ENCODE results near the gene SSR2.
A peak's percentile ranks its signal among the peaks of the same experiment; 100 is the strongest.
"Not testable (repeated sequence)": the region's sequence is repeated elsewhere in the genome, so short reads cannot be mapped to it uniquely, and the experiment has no call there.

The SSR2 gene

GRCh38 chr1:156054500-156055280, 33.9 kb upstream of the SSR2 start, which contains the start of gene LAMTOR2:
Gene LAMTOR2 (plus strand): TSS chr1:156054782. CDS start chr1:156054890, 108 bp downstream.
- Mint-ChIP-seq H3K27me3 (ENCODE audit: low read depth) (no peaks in the 10 kb centered on the region), H3K9me3 (no peaks in the 10 kb centered on the region), H3K4me1 (ENCODE audit: low read depth) (peaks cover 23% of the 10 kb centered on the region), H3K4me3 (peak within 1 kb of the TSS; percentile 98), H3K36me3 (ENCODE audit: low read depth) (peaks cover 7% of the 10 kb centered on the region), H3K27ac (peak within 1 kb of the TSS; percentile 89)
- peak; percentile 97 for DNase-seq (ENCODE audit: low spot score)

DNA sequence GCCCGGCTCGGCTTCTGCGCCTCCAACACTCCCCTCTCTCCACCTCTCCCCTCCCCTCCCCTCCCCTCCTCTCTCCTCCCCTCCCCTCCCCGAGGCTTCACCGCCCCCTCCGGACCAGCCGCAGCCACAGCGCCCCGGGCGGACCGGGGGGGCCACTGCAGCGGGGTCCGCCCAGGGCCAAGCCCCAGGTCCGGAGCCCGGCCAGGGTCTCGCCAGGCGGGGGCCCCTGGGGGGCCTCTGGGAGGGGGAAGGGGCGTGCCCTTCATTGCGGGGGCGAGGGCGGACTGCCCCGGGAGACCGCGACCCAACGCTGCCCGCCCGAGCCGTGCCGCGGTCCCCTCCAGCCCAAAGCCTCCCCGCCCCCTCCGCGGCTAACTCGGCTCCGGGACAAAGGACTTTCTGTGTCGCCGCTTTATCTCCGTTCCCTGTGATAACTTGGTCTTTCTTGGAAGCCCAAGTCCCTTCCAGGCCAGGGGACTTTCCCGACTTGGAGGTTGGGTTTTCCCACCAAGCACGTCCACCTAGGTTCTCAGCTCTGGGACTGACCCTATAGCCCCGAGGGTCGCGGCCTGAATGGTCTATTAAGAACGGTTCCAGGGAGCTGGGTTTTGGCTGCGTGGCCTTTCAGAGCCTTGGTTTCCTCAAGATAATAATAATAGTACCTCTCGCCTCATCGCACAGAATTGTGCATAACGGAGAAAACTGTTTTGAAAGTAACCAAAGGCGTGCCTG, 33.2 kb upstream of the SSR2 start, which contains the start of gene UBQLN4:
TSS of gene UBQLN4 (minus strand) at position 31 of the 732 bp plus-strand sequence. CDS start 97 bp downstream, outside the sequence.
- Mint-ChIP-seq H3K9me3 (no peaks in the 10 kb centered on the region), H3K4me1 (ENCODE audit: low read depth) (peaks cover 23% of the 10 kb centered on the region), H3K36me3 (ENCODE audit: low read depth) (peaks cover 11% of the 10 kb centered on the region), H3K4me3 (peak within 1 kb of the TSS; percentile 98), H3K27me3 (ENCODE audit: low read depth) (no peaks in the 10 kb centered on the region), H3K27ac (peak within 1 kb of the TSS; percentile 91)
- DNase-seq (ENCODE audit: low spot score) = peak; percentile 86

DNA sequence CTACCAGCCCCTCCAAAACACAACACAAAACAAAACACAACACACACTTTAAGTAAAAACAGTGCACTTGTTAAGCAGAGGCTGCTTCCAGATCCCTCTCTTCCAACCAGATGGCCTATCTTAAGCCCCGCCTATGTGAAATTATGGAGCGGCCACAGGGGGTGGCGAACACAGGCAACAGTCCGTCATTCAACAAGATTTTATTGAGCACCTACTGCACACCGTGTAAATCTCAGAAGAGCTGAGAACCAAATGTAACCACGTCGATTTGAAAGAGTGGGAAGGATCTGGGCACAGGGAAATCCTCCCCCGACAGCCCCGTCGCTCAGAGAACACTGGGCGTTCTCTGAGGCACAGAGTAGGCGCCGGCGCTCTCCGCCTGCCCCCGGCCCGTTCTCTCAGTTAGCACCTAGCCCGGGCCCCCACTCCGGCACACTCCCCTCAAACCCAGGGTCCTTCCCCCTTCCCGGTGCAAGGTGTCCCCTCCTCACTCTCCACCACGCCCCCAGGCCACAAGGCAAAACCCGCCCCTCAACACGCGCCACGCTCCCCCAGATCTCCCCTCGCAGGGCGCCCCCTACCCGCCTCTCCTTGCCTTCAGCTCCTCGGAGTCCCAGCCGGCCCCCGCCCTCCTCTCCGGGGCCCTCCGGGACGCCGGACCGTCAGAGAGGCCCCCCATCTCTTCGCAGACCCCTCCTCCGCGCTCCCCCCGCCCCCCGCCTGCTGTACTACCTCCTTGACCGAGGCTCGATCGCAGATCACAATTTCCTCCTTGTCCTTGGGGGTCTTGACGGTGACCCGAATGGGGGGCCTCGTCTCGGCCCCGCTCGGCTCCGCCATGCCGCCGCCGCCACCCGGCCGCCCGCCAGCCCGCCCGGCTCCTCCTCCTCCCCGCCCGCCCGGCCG, 32.4 kb upstream of the SSR2 start:
- no peaks in the 10 kb centered on the region for H3K27me3 Mint-ChIP-seq (ENCODE audit: low read depth)
- H3K9me3 Mint-ChIP-seq = no peaks in the 10 kb centered on the region
- peak; percentile 64 for DNase-seq (ENCODE audit: low spot score)
- peak overlapping the region; percentile 91 for H3K27ac Mint-ChIP-seq
- H3K4me3 Mint-ChIP-seq = peak overlapping the region; percentile 98
- peaks cover 16% of the 10 kb centered on the region for H3K36me3 Mint-ChIP-seq (ENCODE audit: low read depth)
- peaks cover 23% of the 10 kb centered on the region for H3K4me1 Mint-ChIP-seq (ENCODE audit: low read depth)

GRCh38 chr1:156051011-156051725, 30.4 kb upstream of the SSR2 start:
- no peak overlapping the region for H3K27ac Mint-ChIP-seq
- no peak for DNase-seq (ENCODE audit: low spot score)
- no peaks in the 10 kb centered on the region for H3K27me3 Mint-ChIP-seq (ENCODE audit: low read depth)
- peaks cover 18% of the 10 kb centered on the region for H3K4me1 Mint-ChIP-seq (ENCODE audit: low read depth)
- no peaks in the 10 kb centered on the region for H3K9me3 Mint-ChIP-seq
- peaks cover 14% of the 10 kb centered on the region for H3K36me3 Mint-ChIP-seq (ENCODE audit: low read depth)
- no peak overlapping the region for H3K4me3 Mint-ChIP-seq

- Mint-ChIP-seq H3K4me1 (ENCODE audit: low read depth) (peaks cover 15% of the 10 kb centered on the region), H3K4me3 (no peak overlapping the region), H3K9me3 (no peaks in the 10 kb centered on the region), H3K27me3 (ENCODE audit: low read depth) (no peaks in the 10 kb centered on the region), H3K27ac (no peak overlapping the region), H3K36me3 (ENCODE audit: low read depth) (peaks cover 16% of the 10 kb centered on the region)
- DNase-seq (ENCODE audit: low spot score) = no peak
These were observed 29.6 kb upstream of the SSR2 start for GRCh38 chr1:156050376-156050775.

DNA sequence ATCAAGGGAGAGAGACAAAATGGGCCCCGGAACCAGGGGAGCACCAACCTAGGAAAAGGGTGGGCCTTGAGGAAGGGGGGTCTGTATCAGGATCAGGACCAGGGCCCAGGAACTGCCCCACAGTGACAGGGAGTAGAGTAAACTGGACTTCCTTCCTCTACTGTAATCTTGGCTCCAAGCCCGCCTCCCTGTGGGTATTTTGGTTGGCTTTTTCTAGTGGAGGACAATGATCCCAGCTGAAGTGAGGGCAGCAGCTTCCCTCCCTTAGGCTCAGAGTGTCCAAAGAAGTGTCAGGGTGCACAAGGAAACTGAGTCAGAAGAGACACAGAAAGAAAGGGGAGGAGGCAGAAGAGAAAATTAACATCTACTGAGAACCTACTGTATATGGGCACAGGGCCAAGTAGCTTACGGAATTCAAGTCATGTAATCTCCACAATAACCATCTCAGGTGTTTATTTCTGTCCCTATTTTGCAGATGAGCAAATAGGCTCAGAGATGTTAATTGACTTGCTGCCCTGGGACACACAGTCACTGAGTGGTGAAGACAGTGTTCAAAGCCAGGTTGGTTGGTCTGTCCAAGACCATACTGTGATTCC, 28.0 kb upstream of the SSR2 start:
- no peak overlapping the region for H3K27ac Mint-ChIP-seq
- peaks cover 18% of the 10 kb centered on the region for H3K36me3 Mint-ChIP-seq (ENCODE audit: low read depth)
- DNase-seq (ENCODE audit: low spot score) = no peak

GRCh38 chr1:156045076-156045475, 24.3 kb upstream of the SSR2 start:
- Mint-ChIP-seq H3K4me3 (peak overlapping the region; percentile 39), H3K36me3 (ENCODE audit: low read depth) (peaks cover 24% of the 10 kb centered on the region), H3K4me1 (ENCODE audit: low read depth) (peaks cover 12% of the 10 kb centered on the region), H3K9me3 (no peaks in the 10 kb centered on the region), H3K27me3 (ENCODE audit: low read depth) (no peaks in the 10 kb centered on the region), H3K27ac (peak overlapping the region; percentile 32)
- peak; percentile 41 for DNase-seq (ENCODE audit: low spot score)

More for the DNA sequence above, 28.0 kb upstream of the SSR2 start:
- H3K27me3 Mint-ChIP-seq (ENCODE audit: low read depth) = no peaks in the 10 kb centered on the region
- H3K4me3 Mint-ChIP-seq = no peak overlapping the region
- peaks cover 23% of the 10 kb centered on the region for H3K4me1 Mint-ChIP-seq (ENCODE audit: low read depth)
- H3K9me3 Mint-ChIP-seq = no peaks in the 10 kb centered on the region

DNA sequence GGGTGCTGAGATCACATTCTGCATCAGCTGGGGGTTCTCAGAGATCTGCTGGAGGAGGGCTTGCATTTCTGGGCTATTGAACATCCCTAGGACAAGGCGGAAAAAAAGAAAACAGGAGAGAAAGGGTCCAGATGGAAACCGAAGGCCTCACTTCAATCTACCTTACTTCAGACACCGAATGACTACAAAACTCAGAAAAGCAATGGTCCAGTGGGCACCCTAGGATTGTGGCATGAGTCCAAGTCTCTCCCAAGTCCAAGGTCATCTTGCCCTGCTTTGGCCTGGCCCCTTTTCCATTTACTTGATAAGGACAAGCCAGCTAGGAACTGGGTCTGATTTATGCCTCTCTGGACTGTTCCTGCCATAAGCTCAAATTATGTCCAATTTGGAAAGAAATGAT, 22.1 kb upstream of the SSR2 start:
- Mint-ChIP-seq H3K4me1 (ENCODE audit: low read depth) (peaks cover 12% of the 10 kb centered on the region), H3K27ac (no peak overlapping the region), H3K4me3 (no peak overlapping the region), H3K36me3 (ENCODE audit: low read depth) (peaks cover 10% of the 10 kb centered on the region), H3K27me3 (ENCODE audit: low read depth) (no peaks in the 10 kb centered on the region), H3K9me3 (no peaks in the 10 kb centered on the region)
- no peak for DNase-seq (ENCODE audit: low spot score)

DNA sequence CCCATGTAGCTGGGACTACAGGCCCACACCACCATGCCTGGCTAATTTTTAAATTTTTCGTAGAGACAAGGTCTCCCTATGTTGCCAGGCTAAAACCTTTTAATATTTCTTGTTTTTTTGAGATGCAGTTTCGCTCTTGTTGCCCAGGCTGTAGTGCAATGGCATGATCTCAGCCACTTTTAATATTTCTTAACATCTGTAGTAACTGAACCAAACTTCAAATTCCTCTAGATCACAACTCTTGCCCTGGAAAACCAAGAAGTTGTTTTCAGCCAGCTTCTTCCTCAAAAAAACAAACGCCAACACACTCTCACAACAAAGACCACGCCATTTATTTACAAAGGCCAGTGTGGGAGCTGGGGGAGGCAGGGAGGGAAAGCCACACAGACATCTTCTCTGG, 14.2 kb upstream of the SSR2 start:
- not testable (repeated sequence) for H3K9me3 Mint-ChIP-seq; H3K36me3 Mint-ChIP-seq (ENCODE audit: low read depth); H3K4me3 Mint-ChIP-seq; H3K4me1 Mint-ChIP-seq (ENCODE audit: low read depth); H3K27me3 Mint-ChIP-seq (ENCODE audit: low read depth); DNase-seq (ENCODE audit: low spot score); H3K27ac Mint-ChIP-seq

- Mint-ChIP-seq H3K4me1 (ENCODE audit: low read depth) (peaks cover 3% of the 10 kb centered on the region), H3K27ac (no peak overlapping the region), H3K27me3 (ENCODE audit: low read depth) (no peaks in the 10 kb centered on the region), H3K9me3 (no peaks in the 10 kb centered on the region), H3K4me3 (no peak overlapping the region), H3K36me3 (ENCODE audit: low read depth) (peaks cover 5% of the 10 kb centered on the region)
- DNase-seq (ENCODE audit: low spot score) = no peak
These were observed 12.3 kb upstream of the SSR2 start for GRCh38 chr1:156033011-156033410.

GRCh38 chr1:156026588-156026987, 5.8 kb upstream of the SSR2 start:
- Mint-ChIP-seq H3K36me3 (ENCODE audit: low read depth) (no peaks in the 10 kb centered on the region), H3K27ac (no peak overlapping the region), H3K4me3 (no peak overlapping the region), H3K27me3 (ENCODE audit: low read depth) (peaks cover 4% of the 10 kb centered on the region), H3K9me3 (no peaks in the 10 kb centered on the region), H3K4me1 (ENCODE audit: low read depth) (peaks cover 7% of the 10 kb centered on the region)
- no peak for DNase-seq (ENCODE audit: low spot score)

- H3K27me3 Mint-ChIP-seq (ENCODE audit: low read depth) = peaks cover 4% of the 10 kb centered on the region
- H3K4me1 Mint-ChIP-seq (ENCODE audit: low read depth) = peaks cover 10% of the 10 kb centered on the region
- no peaks in the 10 kb centered on the region for H3K36me3 Mint-ChIP-seq (ENCODE audit: low read depth)
- H3K27ac Mint-ChIP-seq = no peak overlapping the region
- H3K4me3 Mint-ChIP-seq = no peak overlapping the region
- peak; percentile 19 for DNase-seq (ENCODE audit: low spot score)
- no peaks in the 10 kb centered on the region for H3K9me3 Mint-ChIP-seq
These were observed 5.1 kb upstream of the SSR2 start for GRCh38 chr1:156025876-156026275.

DNA sequence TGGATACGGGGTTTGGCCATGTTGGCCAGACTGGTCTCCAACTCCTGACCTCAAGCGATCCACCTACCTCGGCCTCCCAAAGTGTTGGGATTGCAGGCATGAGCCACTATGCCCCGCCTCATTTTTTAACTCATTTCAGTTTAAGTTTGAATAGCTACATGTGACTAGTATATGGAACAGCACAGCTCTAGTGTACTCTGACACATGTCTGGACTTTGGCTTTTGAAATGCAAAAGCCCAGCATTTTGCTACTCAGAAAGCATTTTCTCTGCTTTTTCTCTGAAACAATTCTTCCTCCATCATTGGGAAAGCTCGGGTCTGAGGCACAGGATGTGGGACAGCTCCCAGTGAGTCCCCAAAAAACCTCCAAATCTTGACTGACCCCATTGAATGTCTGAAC, 4.0 kb upstream of the SSR2 start:
- no peak for DNase-seq (ENCODE audit: low spot score)
- H3K4me3 Mint-ChIP-seq = no peak overlapping the region
- H3K4me1 Mint-ChIP-seq (ENCODE audit: low read depth) = peaks cover 18% of the 10 kb centered on the region
- H3K36me3 Mint-ChIP-seq (ENCODE audit: low read depth) = peaks cover 6% of the 10 kb centered on the region
- no peak overlapping the region for H3K27ac Mint-ChIP-seq
- H3K9me3 Mint-ChIP-seq = no peaks in the 10 kb centered on the region
- peaks cover 4% of the 10 kb centered on the region for H3K27me3 Mint-ChIP-seq (ENCODE audit: low read depth)
